Measurements from ENCODE around the gene GEMIN7. TPM values are rescaled to one million over a fixed set of nuclear protein-coding genes. Genes with fewer than 3 reads are reported as not detected.

Gene GEMIN7
- total and polyA plus RNA-seq, 12 donors = 10.7 to 38.2 (median 14.8) TPM

DNA sequence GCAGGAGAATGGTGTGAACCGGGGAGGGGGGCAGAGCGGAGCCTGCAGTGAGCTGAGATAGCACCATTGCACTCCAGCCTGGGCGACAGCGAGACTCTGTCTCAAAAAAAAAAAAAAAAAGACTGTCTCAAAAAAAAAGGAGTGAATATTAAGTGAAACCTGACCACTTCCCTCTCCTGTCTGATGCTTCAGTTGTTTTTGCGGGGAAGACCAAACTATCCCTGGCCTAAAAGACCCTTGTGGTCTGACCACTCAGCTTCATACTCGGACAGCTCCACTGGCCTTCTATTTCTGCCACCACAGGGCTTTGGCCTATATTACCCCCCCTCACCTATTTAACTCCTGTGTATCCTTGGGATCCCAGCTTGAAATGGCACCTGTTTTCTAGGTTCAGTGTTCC lies 37.9 kb upstream of the GEMIN7 start:
- H3K27ac ChIP-seq = peak overlapping the region in 1 of 10 donors; percentile 99
- ATAC-seq (no peak), DNase-seq (no peak)
- peaks cover 8 to 65% (median 46%) of the 10 kb centered on the region in 9 donors for H3K4me1 ChIP-seq
- TF ChIP-seq, protein P1, sequence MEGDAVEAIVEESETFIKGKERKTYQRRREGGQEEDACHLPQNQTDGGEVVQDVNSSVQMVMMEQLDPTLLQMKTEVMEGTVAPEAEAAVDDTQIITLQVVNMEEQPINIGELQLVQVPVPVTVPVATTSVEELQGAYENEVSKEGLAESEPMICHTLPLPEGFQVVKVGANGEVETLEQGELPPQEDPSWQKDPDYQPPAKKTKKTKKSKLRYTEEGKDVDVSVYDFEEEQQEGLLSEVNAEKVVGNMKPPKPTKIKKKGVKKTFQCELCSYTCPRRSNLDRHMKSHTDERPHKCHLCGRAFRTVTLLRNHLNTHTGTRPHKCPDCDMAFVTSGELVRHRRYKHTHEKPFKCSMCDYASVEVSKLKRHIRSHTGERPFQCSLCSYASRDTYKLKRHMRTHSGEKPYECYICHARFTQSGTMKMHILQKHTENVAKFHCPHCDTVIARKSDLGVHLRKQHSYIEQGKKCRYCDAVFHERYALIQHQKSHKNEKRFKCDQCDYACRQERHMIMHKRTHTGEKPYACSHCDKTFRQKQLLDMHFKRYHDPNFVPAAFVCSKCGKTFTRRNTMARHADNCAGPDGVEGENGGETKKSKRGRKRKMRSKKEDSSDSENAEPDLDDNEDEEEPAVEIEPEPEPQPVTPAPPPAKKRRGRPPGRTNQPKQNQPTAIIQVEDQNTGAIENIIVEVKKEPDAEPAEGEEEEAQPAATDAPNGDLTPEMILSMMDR (IDR thresholded peaks at IDR 0.05) = no peak
- H3K9me3 ChIP-seq = no peaks in the 10 kb centered on the region
- intact Hi-C loops (cut with DNase I) = no loop called here
- WGBS, 2 donors = 86 to 88% methylated on average over 6 of the region's 6 CpGs
- peaks cover 0 to 80% (median 37%) of the 10 kb centered on the region in 9 donors for H3K36me3 ChIP-seq
- H3K27me3 ChIP-seq = no peaks in the 10 kb centered on the region
- no peak overlapping the region for H3K4me3 ChIP-seq

DNA sequence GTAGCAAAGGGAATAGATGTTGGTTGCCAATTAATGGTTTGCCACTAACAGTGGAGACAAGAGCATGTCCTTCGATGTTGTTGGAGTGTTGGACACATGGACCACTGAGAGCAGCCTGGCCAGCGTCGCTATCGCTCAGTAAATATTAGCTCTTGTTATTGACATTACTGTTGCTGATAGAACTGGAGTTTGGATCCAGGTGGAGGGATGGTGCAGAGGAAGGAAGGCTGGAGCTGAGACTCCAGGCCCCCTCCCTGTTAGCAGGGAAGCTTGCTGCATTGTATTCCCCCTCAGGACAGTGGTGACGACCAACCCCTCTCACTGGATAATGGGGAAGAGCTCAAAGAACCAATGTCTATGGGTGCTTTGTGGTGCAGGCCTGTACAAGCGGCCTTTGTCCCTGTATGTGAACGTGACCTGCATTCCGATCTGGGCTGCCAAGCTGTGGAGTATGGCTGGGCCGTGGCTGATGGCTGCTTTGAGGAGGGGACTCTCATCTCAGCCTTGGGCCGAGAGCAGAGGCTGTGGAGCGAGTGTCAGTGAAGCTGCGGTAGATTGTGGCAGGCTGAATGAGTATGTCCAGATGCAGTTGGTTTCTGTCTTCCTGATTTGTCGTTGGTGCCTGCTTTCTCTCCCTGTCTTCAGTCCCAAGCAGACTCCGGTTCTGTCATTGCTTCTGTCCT lies 33.2 kb upstream of the GEMIN7 start:
- TF ChIP-seq, protein P1 (IDR thresholded peaks at IDR 0.05) = no peak
- Histone ChIP-seq H3K9me3 (no peaks in the 10 kb centered on the region), H3K4me3 (no peak overlapping the region), H3K36me3 (peaks cover 0 to 74% (median 37%) of the 10 kb centered on the region in 9 donors), H3K4me1 (peaks cover under 1 to 83% (median 57%) of the 10 kb centered on the region in 9 donors), H3K27me3 (no peaks in the 10 kb centered on the region), H3K27ac (peak overlapping the region in 8 of 10 donors; percentile 28 to 63 (median 40))
- intact Hi-C loops (cut with DNase I) = no loop called here
- 53 to 58% methylated on average over 14 of the region's 14 CpGs for WGBS, 2 donors
- ATAC-seq (peak in 7 of 8 donors; percentile 28 to 58 (median 52)), DNase-seq (no peak)

- WGBS, 2 donors = 77 to 78% methylated on average over 7 of the region's 7 CpGs
- H3K27ac ChIP-seq = peak overlapping the region in 8 of 10 donors; percentile 28 to 63 (median 40)
- peaks cover 0 to 73% (median 34%) of the 10 kb centered on the region in 9 donors for H3K36me3 ChIP-seq
- intact Hi-C loops (cut with DNase I) = no loop called here
- H3K4me3 ChIP-seq = no peak overlapping the region
- H3K27me3 ChIP-seq = no peaks in the 10 kb centered on the region
- DNase-seq (no peak), ATAC-seq (peak in 3 of 8 donors; percentile 16 to 25 (median 20))
- no peaks in the 10 kb centered on the region for H3K9me3 ChIP-seq
- TF ChIP-seq, protein P1 (IDR thresholded peaks at IDR 0.05) = no peak
- H3K4me1 ChIP-seq = peaks cover 0 to 82% (median 56%) of the 10 kb centered on the region in 9 donors
Measured at GRCh38 chr19:45046355-45046754, 32.7 kb upstream of the GEMIN7 start.

GRCh38 chr19:45047188-45047797 lies 31.8 kb upstream of the GEMIN7 start:
- H3K4me1 ChIP-seq = peaks cover 0 to 79% (median 51%) of the 10 kb centered on the region in 9 donors
- peak overlapping the region in 1 of 10 donors; percentile 30 for H3K4me3 ChIP-seq

More at GRCh38 chr19:45047188-45047797, 31.8 kb upstream of the GEMIN7 start:
- ATAC-seq (no peak), DNase-seq (no peak)
- WGBS, 2 donors = 75 to 80% methylated on average over 7 of the region's 7 CpGs
- intact Hi-C loops (cut with DNase I) = no loop called here
- no peaks in the 10 kb centered on the region for H3K27me3 ChIP-seq
- peaks cover 0 to 73% (median 27%) of the 10 kb centered on the region in 9 donors for H3K36me3 ChIP-seq
- TF ChIP-seq, protein P1 (IDR thresholded peaks at IDR 0.05) = no peak
- peak overlapping the region in 3 of 10 donors; percentile 30 to 63 (median 62) for H3K27ac ChIP-seq
- H3K9me3 ChIP-seq = no peaks in the 10 kb centered on the region

Measured in heart right ventricle (tissue), 16 donors.